ENCODE results near the gene SLC7A14.

Gene SLC7A14

GRCh38 chr3:170506556-170506955, 79.3 kb downstream of the SLC7A14 start:
- TF ChIP-seq Cebpa-rat (IDR thresholded peaks at IDR 0.05): no peak
- Histone ChIP-seq H3K27me3 (no peaks in the 10 kb centered on the region), H4K20me1 (no peaks in the 10 kb centered on the region), H3K4me3 (no peak overlapping the region), H3K9me3 (no peaks in the 10 kb centered on the region), H3K4me2 (no peak overlapping the region), H3K9ac (no peak overlapping the region), H3K27ac (no peak overlapping the region), H3K4me1 (peaks cover 24% of the 10 kb centered on the region), H3K36me3 (no peaks in the 10 kb centered on the region)

GRCh38 chr3:170502297-170502696, 83.6 kb downstream of the SLC7A14 start:
- H3K9ac ChIP-seq: no peak overlapping the region
- H3K27ac ChIP-seq: no peak overlapping the region
- no peaks in the 10 kb centered on the region for H3K27me3 ChIP-seq
- no peak overlapping the region for H3K4me3 ChIP-seq
- H3K4me1 ChIP-seq: peaks cover 6% of the 10 kb centered on the region
- no peaks in the 10 kb centered on the region for H3K36me3 ChIP-seq
- no peaks in the 10 kb centered on the region for H4K20me1 ChIP-seq
- TF ChIP-seq Cebpa-rat (IDR thresholded peaks at IDR 0.05): no peak
- H3K4me2 ChIP-seq: no peak overlapping the region
- no peaks in the 10 kb centered on the region for H3K9me3 ChIP-seq

- Histone ChIP-seq H3K9me3 (no peaks in the 10 kb centered on the region), H3K4me2 (no peak overlapping the region), H4K20me1 (no peaks in the 10 kb centered on the region), H3K27me3 (no peaks in the 10 kb centered on the region), H3K4me3 (no peak overlapping the region), H3K36me3 (no peaks in the 10 kb centered on the region), H3K27ac (no peak overlapping the region), H3K9ac (no peak overlapping the region), H3K4me1 (no peaks in the 10 kb centered on the region)
- TF ChIP-seq Cebpa-rat (IDR thresholded peaks at IDR 0.05): no peak
Measured at GRCh38 chr3:170500995-170501394, 84.9 kb downstream of the SLC7A14 start.

GRCh38 chr3:170500462-170500861, 85.4 kb downstream of the SLC7A14 start:
- Histone ChIP-seq H3K4me2 (no peak overlapping the region), H4K20me1 (no peaks in the 10 kb centered on the region), H3K4me1 (no peaks in the 10 kb centered on the region), H3K9me3 (no peaks in the 10 kb centered on the region), H3K27me3 (no peaks in the 10 kb centered on the region), H3K36me3 (no peaks in the 10 kb centered on the region), H3K4me3 (no peak overlapping the region), H3K27ac (no peak overlapping the region), H3K9ac (no peak overlapping the region)
- no peak for TF ChIP-seq Cebpa-rat (IDR thresholded peaks at IDR 0.05)

GRCh38 chr3:170499562-170500156, 86.2 kb downstream of the SLC7A14 start:
- Histone ChIP-seq H3K36me3 (no peaks in the 10 kb centered on the region), H3K27ac (no peak overlapping the region), H3K9ac (no peak overlapping the region), H3K9me3 (no peaks in the 10 kb centered on the region), H3K4me1 (no peaks in the 10 kb centered on the region), H4K20me1 (no peaks in the 10 kb centered on the region), H3K4me3 (no peak overlapping the region), H3K27me3 (no peaks in the 10 kb centered on the region), H3K4me2 (no peak overlapping the region)
- TF ChIP-seq Cebpa-rat (IDR thresholded peaks at IDR 0.05): no peak

GRCh38 chr3:170497207-170498095, 88.4 kb downstream of the SLC7A14 start:
- Histone ChIP-seq H3K27ac (no peak overlapping the region), H3K4me3 (no peak overlapping the region), H4K20me1 (no peaks in the 10 kb centered on the region), H3K4me1 (no peaks in the 10 kb centered on the region), H3K27me3 (no peaks in the 10 kb centered on the region), H3K9me3 (no peaks in the 10 kb centered on the region), H3K4me2 (no peak overlapping the region), H3K36me3 (no peaks in the 10 kb centered on the region), H3K9ac (no peak overlapping the region)
- TF ChIP-seq Cebpa-rat (IDR thresholded peaks at IDR 0.05): no peak

- H3K27me3 ChIP-seq: no peaks in the 10 kb centered on the region
- H3K4me1 ChIP-seq: no peaks in the 10 kb centered on the region
- no peak overlapping the region for H3K4me3 ChIP-seq
- H3K9me3 ChIP-seq: no peaks in the 10 kb centered on the region
- no peak for TF ChIP-seq Cebpa-rat (IDR thresholded peaks at IDR 0.05)
- H3K9ac ChIP-seq: no peak overlapping the region
- no peak overlapping the region for H3K27ac ChIP-seq
- H3K36me3 ChIP-seq: no peaks in the 10 kb centered on the region
- H3K4me2 ChIP-seq: no peak overlapping the region
- no peaks in the 10 kb centered on the region for H4K20me1 ChIP-seq
Measured at GRCh38 chr3:170496868-170497140, 89.1 kb downstream of the SLC7A14 start.

- Histone ChIP-seq H3K27ac (no peak overlapping the region), H3K27me3 (no peaks in the 10 kb centered on the region), H3K4me3 (no peak overlapping the region), H4K20me1 (no peaks in the 10 kb centered on the region), H3K9ac (no peak overlapping the region), H3K4me2 (no peak overlapping the region), H3K4me1 (no peaks in the 10 kb centered on the region), H3K9me3 (no peaks in the 10 kb centered on the region), H3K36me3 (no peaks in the 10 kb centered on the region)
- TF ChIP-seq Cebpa-rat (IDR thresholded peaks at IDR 0.05): no peak
Measured at GRCh38 chr3:170496026-170496867, 89.6 kb downstream of the SLC7A14 start.

GRCh38 chr3:170494766-170495165, 91.1 kb downstream of the SLC7A14 start:
- Histone ChIP-seq H3K27me3 (no peaks in the 10 kb centered on the region), H3K4me3 (no peak overlapping the region), H3K9ac (no peak overlapping the region), H3K36me3 (no peaks in the 10 kb centered on the region), H3K9me3 (no peaks in the 10 kb centered on the region), H3K4me1 (no peaks in the 10 kb centered on the region), H3K4me2 (no peak overlapping the region), H3K27ac (no peak overlapping the region), H4K20me1 (no peaks in the 10 kb centered on the region)
- no peak for TF ChIP-seq Cebpa-rat (IDR thresholded peaks at IDR 0.05)

- no peak overlapping the region for H3K27ac ChIP-seq
- H3K27me3 ChIP-seq: no peaks in the 10 kb centered on the region
- no peaks in the 10 kb centered on the region for H4K20me1 ChIP-seq
- TF ChIP-seq Cebpa-rat (IDR thresholded peaks at IDR 0.05): no peak
- no peak overlapping the region for H3K4me3 ChIP-seq
- no peak overlapping the region for H3K4me2 ChIP-seq
- H3K9me3 ChIP-seq: no peaks in the 10 kb centered on the region
- H3K4me1 ChIP-seq: no peaks in the 10 kb centered on the region
- no peak overlapping the region for H3K9ac ChIP-seq
- no peaks in the 10 kb centered on the region for H3K36me3 ChIP-seq
Measured at GRCh38 chr3:170493712-170494182, 92.1 kb downstream of the SLC7A14 start.
